ENCODE results near the gene DMRTA2. TPM values are rescaled to one million over a fixed set of nuclear protein-coding genes. Genes with fewer than 3 reads are reported as not detected.
A peak's percentile ranks its signal among the peaks of the same experiment; 100 is the strongest.

DMRTA2 gene
- total and polyA plus RNA-seq, 3 experiments from 2014 or later: not detected

- Mint-ChIP-seq H3K4me1 (peaks cover 17 to 23% (median 20%) of the 10 kb centered on the region in 3 donors), H3K9me3 (no peaks in the 10 kb centered on the region), H3K4me3 (no peak overlapping the region), H3K36me3 (peaks cover 0 to 4% (median 0%) of the 10 kb centered on the region in 3 donors), H3K27ac (no peak overlapping the region), H3K27me3 (no peaks in the 10 kb centered on the region)
- H3K9me3 ChIP-seq (ENCODE audit: low read length): no peaks in the 10 kb centered on the region
- no peaks in the 10 kb centered on the region for H3K4me1 ChIP-seq (ENCODE audit: insufficient read depth, low read length)
- no peaks in the 10 kb centered on the region for H3K36me3 ChIP-seq (ENCODE audit: insufficient read depth, low read length)
- no peak overlapping the region for H3K27ac ChIP-seq (ENCODE audit: low read depth, low read length)
- ChIA-PET CTCF (no interaction called here), POLR2A (no interaction called here)
- H3K4me3 ChIP-seq (ENCODE audit: low read length): no peak overlapping the region
- H3K27me3 ChIP-seq (ENCODE audit: insufficient read depth, low read length, poor library complexity, severe bottlenecking): no peaks in the 10 kb centered on the region
- no peak for DNase-seq
Observed at GRCh38 chr1:50447961-50448360, 24.7 kb upstream of the DMRTA2 start.

GRCh38 chr1:50441183-50441582 lies 17.9 kb upstream of the DMRTA2 start:
- H3K36me3 ChIP-seq (ENCODE audit: insufficient read depth, low read length): no peaks in the 10 kb centered on the region
- no peaks in the 10 kb centered on the region for H3K9me3 ChIP-seq (ENCODE audit: low read length)
- no peaks in the 10 kb centered on the region for H3K9me3 Mint-ChIP-seq
- no peaks in the 10 kb centered on the region for H3K27me3 Mint-ChIP-seq
- ChIA-PET POLR2A (no interaction called here), CTCF (no interaction called here)
- no peaks in the 10 kb centered on the region for H3K4me1 Mint-ChIP-seq
- peak overlapping the region in 2 of 8 donors; percentile 5 to 47 for H3K27ac Mint-ChIP-seq
- H3K27ac ChIP-seq (ENCODE audit: low read depth, low read length): no peak overlapping the region
- no peaks in the 10 kb centered on the region for H3K4me1 ChIP-seq (ENCODE audit: insufficient read depth, low read length)
- H3K27me3 ChIP-seq (ENCODE audit: insufficient read depth, low read length, poor library complexity, severe bottlenecking): no peaks in the 10 kb centered on the region
- DNase-seq: no peak
- H3K4me3 ChIP-seq (ENCODE audit: low read length): no peak overlapping the region
- H3K4me3 Mint-ChIP-seq: no peak overlapping the region
- H3K36me3 Mint-ChIP-seq: peaks cover 20 to 46% (median 21%) of the 10 kb centered on the region in 3 donors

GRCh38 chr1:50438945-50439344 lies 15.7 kb upstream of the DMRTA2 start:
- Mint-ChIP-seq H3K4me3 (no peak overlapping the region), H3K27ac (no peak overlapping the region), H3K9me3 (no peaks in the 10 kb centered on the region), H3K4me1 (peaks cover 0 to 2% (median 0%) of the 10 kb centered on the region in 3 donors), H3K27me3 (no peaks in the 10 kb centered on the region), H3K36me3 (peaks cover 21 to 46% (median 23%) of the 10 kb centered on the region in 3 donors)
- no peak overlapping the region for H3K27ac ChIP-seq (ENCODE audit: low read depth, low read length)
- no peaks in the 10 kb centered on the region for H3K36me3 ChIP-seq (ENCODE audit: insufficient read depth, low read length)
- POLR2A ChIA-PET: no interaction called here
- H3K4me3 ChIP-seq (ENCODE audit: low read length): no peak overlapping the region
- no peaks in the 10 kb centered on the region for H3K9me3 ChIP-seq (ENCODE audit: low read length)
- CTCF ChIA-PET: interaction anchor here (1.4 kb wide), 1 partner anchor 11 kb away, joined by 4 read pairs; no protein-coding TSS in a partner anchor
- no peak for DNase-seq
- no peaks in the 10 kb centered on the region for H3K4me1 ChIP-seq (ENCODE audit: insufficient read depth, low read length)
- no peaks in the 10 kb centered on the region for H3K27me3 ChIP-seq (ENCODE audit: insufficient read depth, low read length, poor library complexity, severe bottlenecking)

GRCh38 chr1:50436489-50436888 lies 13.2 kb upstream of the DMRTA2 start:
- Histone ChIP-seq H3K36me3 (ENCODE audit: insufficient read depth, low read length) (no peaks in the 10 kb centered on the region), H3K4me3 (ENCODE audit: low read length) (no peak overlapping the region), H3K27ac (ENCODE audit: low read depth, low read length) (no peak overlapping the region), H3K9me3 (ENCODE audit: low read length) (no peaks in the 10 kb centered on the region), H3K27me3 (ENCODE audit: insufficient read depth, low read length, poor library complexity, severe bottlenecking) (peaks cover 6% of the 10 kb centered on the region), H3K4me1 (ENCODE audit: insufficient read depth, low read length) (no peaks in the 10 kb centered on the region)
- Mint-ChIP-seq H3K4me1 (peaks cover 0 to 2% (median 0%) of the 10 kb centered on the region in 3 donors), H3K9me3 (no peaks in the 10 kb centered on the region), H3K4me3 (no peak overlapping the region), H3K27ac (peak overlapping the region in 1 of 8 donors; percentile 1), H3K36me3 (peaks cover 20 to 35% (median 20%) of the 10 kb centered on the region in 3 donors), H3K27me3 (peaks cover 9 to 10% of the 10 kb centered on the region in 2 donors)
- ChIA-PET POLR2A (no interaction called here), CTCF (no interaction called here)
- DNase-seq: no peak

GRCh38 chr1:50430010-50430405 lies 6.8 kb upstream of the DMRTA2 start:
- Mint-ChIP-seq H3K4me3 (no peak overlapping the region), H3K27ac (no peak overlapping the region), H3K36me3 (peaks cover 0 to 2% (median 0%) of the 10 kb centered on the region in 3 donors), H3K9me3 (peaks cover 0 to 2% (median 0%) of the 10 kb centered on the region in 5 donors), H3K27me3 (peaks cover 65 to 68% of the 10 kb centered on the region in 2 donors), H3K4me1 (peaks cover 16 to 26% (median 19%) of the 10 kb centered on the region in 3 donors)
- Histone ChIP-seq H3K27me3 (ENCODE audit: insufficient read depth, low read length, poor library complexity, severe bottlenecking) (peaks cover 64% of the 10 kb centered on the region), H3K27ac (ENCODE audit: low read depth, low read length) (no peak overlapping the region), H3K36me3 (ENCODE audit: insufficient read depth, low read length) (no peaks in the 10 kb centered on the region), H3K4me1 (ENCODE audit: insufficient read depth, low read length) (no peaks in the 10 kb centered on the region), H3K4me3 (ENCODE audit: low read length) (no peak overlapping the region), H3K9me3 (ENCODE audit: low read length) (no peaks in the 10 kb centered on the region)
- ChIA-PET POLR2A (no interaction called here), CTCF (no interaction called here)
- DNase-seq: no peak

GRCh38 chr1:50427818-50428779 lies 4.9 kb upstream of the DMRTA2 start:
- H3K4me3 ChIP-seq (ENCODE audit: low read length): no peak overlapping the region
- Mint-ChIP-seq H3K4me3 (peak overlapping the region in 3 of 7 donors; percentile 10 to 54 (median 40)), H3K27ac (peak overlapping the region in 3 of 8 donors; percentile 6 to 35 (median 33)), H3K36me3 (no peaks in the 10 kb centered on the region), H3K4me1 (peaks cover 29 to 44% (median 37%) of the 10 kb centered on the region in 3 donors), H3K9me3 (peaks cover 0 to 2% (median 0%) of the 10 kb centered on the region in 5 donors), H3K27me3 (peaks cover 79 to 85% of the 10 kb centered on the region in 2 donors)
- peaks cover 74% of the 10 kb centered on the region for H3K27me3 ChIP-seq (ENCODE audit: insufficient read depth, low read length, poor library complexity, severe bottlenecking)
- POLR2A ChIA-PET: no interaction called here
- CTCF ChIA-PET: no interaction called here
- no peak overlapping the region for H3K27ac ChIP-seq (ENCODE audit: low read depth, low read length)
- no peaks in the 10 kb centered on the region for H3K4me1 ChIP-seq (ENCODE audit: insufficient read depth, low read length)
- H3K36me3 ChIP-seq (ENCODE audit: insufficient read depth, low read length): no peaks in the 10 kb centered on the region
- H3K9me3 ChIP-seq (ENCODE audit: low read length): no peaks in the 10 kb centered on the region
- DNase-seq: no peak

- Histone ChIP-seq H3K4me3 (ENCODE audit: low read length) (no peak overlapping the region), H3K4me1 (ENCODE audit: insufficient read depth, low read length) (no peaks in the 10 kb centered on the region), H3K9me3 (ENCODE audit: low read length) (no peaks in the 10 kb centered on the region), H3K27ac (ENCODE audit: low read depth, low read length) (no peak overlapping the region), H3K36me3 (ENCODE audit: insufficient read depth, low read length) (no peaks in the 10 kb centered on the region), H3K27me3 (ENCODE audit: insufficient read depth, low read length, poor library complexity, severe bottlenecking) (peaks cover 82% of the 10 kb centered on the region)
- Mint-ChIP-seq H3K27me3 (peaks cover 84 to 92% of the 10 kb centered on the region in 2 donors), H3K27ac (peak overlapping the region in 3 of 8 donors; percentile 33 to 63 (median 34)), H3K36me3 (no peaks in the 10 kb centered on the region), H3K9me3 (peaks cover 0 to 2% (median 0%) of the 10 kb centered on the region in 5 donors), H3K4me1 (peaks cover 36 to 52% (median 38%) of the 10 kb centered on the region in 3 donors), H3K4me3 (peak overlapping the region in 6 of 7 donors; percentile 13 to 67 (median 56))
- POLR2A ChIA-PET: no interaction called here
- no peak for DNase-seq
- CTCF ChIA-PET: no interaction called here
Observed at GRCh38 chr1:50427086-50427817, 4.0 kb upstream of the DMRTA2 start.

- POLR2A ChIA-PET: no interaction called here
- peaks cover 85 to 92% of the 10 kb centered on the region in 2 donors for H3K27me3 Mint-ChIP-seq
- no peak overlapping the region for H3K27ac ChIP-seq (ENCODE audit: low read depth, low read length)
Observed at GRCh38 chr1:50426702-50427085, 3.5 kb upstream of the DMRTA2 start.

More at GRCh38 chr1:50426702-50427085, 3.5 kb upstream of the DMRTA2 start:
- peaks cover 80% of the 10 kb centered on the region for H3K27me3 ChIP-seq (ENCODE audit: insufficient read depth, low read length, poor library complexity, severe bottlenecking)
- no peaks in the 10 kb centered on the region for H3K9me3 ChIP-seq (ENCODE audit: low read length)
- H3K4me1 ChIP-seq (ENCODE audit: insufficient read depth, low read length): no peaks in the 10 kb centered on the region
- Mint-ChIP-seq H3K36me3 (peaks cover 0 to 2% (median 0%) of the 10 kb centered on the region in 3 donors), H3K4me3 (no peak overlapping the region), H3K27ac (no peak overlapping the region), H3K4me1 (peaks cover 42 to 58% (median 44%) of the 10 kb centered on the region in 3 donors), H3K9me3 (peaks cover 0 to 2% (median 0%) of the 10 kb centered on the region in 5 donors)
- H3K4me3 ChIP-seq (ENCODE audit: low read length): no peak overlapping the region
- H3K36me3 ChIP-seq (ENCODE audit: insufficient read depth, low read length): no peaks in the 10 kb centered on the region
- DNase-seq: no peak
- CTCF ChIA-PET: no interaction called here

Measured in CD8-positive, alpha-beta memory T cell (primary cell).